Measurements from ENCODE around the gene NSUN6.
"Not testable (repeated sequence)": the region's sequence is repeated elsewhere in the genome, so short reads cannot be mapped to it uniquely, and the experiment has no call there.

The NSUN6 gene

GRCh38 chr10:18583575-18584270, 67.7 kb downstream of the NSUN6 start:
- Histone ChIP-seq H3K36me3 (ENCODE audit: control insufficient read depth, insufficient read depth, low read length) (peaks cover 12% of the 10 kb centered on the region), H3K4me1 (ENCODE audit: control insufficient read depth, insufficient read depth, low read length) (no peaks in the 10 kb centered on the region), H3K4me3 (ENCODE audit: insufficient read depth, low read depth, low read length) (no peak overlapping the region), H3K27me3 (ENCODE audit: control insufficient read depth, insufficient read depth, low read length, poor library complexity, severe bottlenecking) (no peaks in the 10 kb centered on the region), H3K27ac (ENCODE audit: insufficient read depth, low read depth, low read length, poor library complexity, severe bottlenecking) (no peak overlapping the region), H3K9me3 (ENCODE audit: control insufficient read depth, low read length) (no peaks in the 10 kb centered on the region)
- 76 to 81% methylated on average over 5 of the region's 5 CpGs for WGBS, 2 experiments

GRCh38 chr10:18582803-18583202, 68.6 kb downstream of the NSUN6 start:
- H3K27me3 ChIP-seq (ENCODE audit: control insufficient read depth, insufficient read depth, low read length, poor library complexity, severe bottlenecking), result no peaks in the 10 kb centered on the region
- 89% methylated on average over 3 of the region's 3 CpGs for WGBS, 2 experiments
- H3K36me3 ChIP-seq (ENCODE audit: control insufficient read depth, insufficient read depth, low read length), result peaks cover 13% of the 10 kb centered on the region
- no peak overlapping the region for H3K27ac ChIP-seq (ENCODE audit: insufficient read depth, low read depth, low read length, poor library complexity, severe bottlenecking)
- no peak overlapping the region for H3K4me3 ChIP-seq (ENCODE audit: insufficient read depth, low read depth, low read length)
- H3K4me1 ChIP-seq (ENCODE audit: control insufficient read depth, insufficient read depth, low read length), result no peaks in the 10 kb centered on the region
- H3K9me3 ChIP-seq (ENCODE audit: control insufficient read depth, low read length), result no peaks in the 10 kb centered on the region

- Histone ChIP-seq H3K9me3 (ENCODE audit: control insufficient read depth, low read length) (no peaks in the 10 kb centered on the region), H3K4me1 (ENCODE audit: control insufficient read depth, insufficient read depth, low read length) (no peaks in the 10 kb centered on the region), H3K36me3 (ENCODE audit: control insufficient read depth, insufficient read depth, low read length) (peaks cover 17% of the 10 kb centered on the region), H3K27ac (ENCODE audit: insufficient read depth, low read depth, low read length, poor library complexity, severe bottlenecking) (no peak overlapping the region), H3K4me3 (ENCODE audit: insufficient read depth, low read depth, low read length) (no peak overlapping the region), H3K27me3 (ENCODE audit: control insufficient read depth, insufficient read depth, low read length, poor library complexity, severe bottlenecking) (no peaks in the 10 kb centered on the region)
- 86 to 87% methylated on average over 13 to 15 of the region's 15 CpGs for WGBS, 2 experiments
Measured at GRCh38 chr10:18577823-18578685, 73.3 kb downstream of the NSUN6 start.

- H3K27me3 ChIP-seq (ENCODE audit: control insufficient read depth, insufficient read depth, low read length, poor library complexity, severe bottlenecking), result no peaks in the 10 kb centered on the region
- no peaks in the 10 kb centered on the region for H3K9me3 ChIP-seq (ENCODE audit: control insufficient read depth, low read length)
- 92 to 94% methylated on average over 5 of the region's 6 CpGs for WGBS, 2 experiments
- H3K27ac ChIP-seq (ENCODE audit: insufficient read depth, low read depth, low read length, poor library complexity, severe bottlenecking), result no peak overlapping the region
- H3K36me3 ChIP-seq (ENCODE audit: control insufficient read depth, insufficient read depth, low read length), result peaks cover 17% of the 10 kb centered on the region
- H3K4me1 ChIP-seq (ENCODE audit: control insufficient read depth, insufficient read depth, low read length), result no peaks in the 10 kb centered on the region
- no peak overlapping the region for H3K4me3 ChIP-seq (ENCODE audit: insufficient read depth, low read depth, low read length)
Measured at GRCh38 chr10:18576586-18576985, 74.8 kb downstream of the NSUN6 start.

GRCh38 chr10:18572959-18573561, 78.3 kb downstream of the NSUN6 start:
- H3K27me3 ChIP-seq (ENCODE audit: control insufficient read depth, insufficient read depth, low read length, poor library complexity, severe bottlenecking), result no peaks in the 10 kb centered on the region
- no peaks in the 10 kb centered on the region for H3K4me1 ChIP-seq (ENCODE audit: control insufficient read depth, insufficient read depth, low read length)
- no peak overlapping the region for H3K4me3 ChIP-seq (ENCODE audit: insufficient read depth, low read depth, low read length)
- H3K27ac ChIP-seq (ENCODE audit: insufficient read depth, low read depth, low read length, poor library complexity, severe bottlenecking), result no peak overlapping the region
- 81 to 83% methylated on average over 8 of the region's 8 CpGs for WGBS, 2 experiments
- H3K9me3 ChIP-seq (ENCODE audit: control insufficient read depth, low read length), result no peaks in the 10 kb centered on the region
- H3K36me3 ChIP-seq (ENCODE audit: control insufficient read depth, insufficient read depth, low read length), result peaks cover 4% of the 10 kb centered on the region

- Histone ChIP-seq H3K27ac (ENCODE audit: insufficient read depth, low read depth, low read length, poor library complexity, severe bottlenecking) (no peak overlapping the region), H3K4me3 (ENCODE audit: insufficient read depth, low read depth, low read length) (no peak overlapping the region), H3K27me3 (ENCODE audit: control insufficient read depth, insufficient read depth, low read length, poor library complexity, severe bottlenecking) (no peaks in the 10 kb centered on the region), H3K9me3 (ENCODE audit: control insufficient read depth, low read length) (no peaks in the 10 kb centered on the region), H3K4me1 (ENCODE audit: control insufficient read depth, insufficient read depth, low read length) (no peaks in the 10 kb centered on the region), H3K36me3 (ENCODE audit: control insufficient read depth, insufficient read depth, low read length) (peaks cover 2% of the 10 kb centered on the region)
- WGBS, 2 experiments, result 91 to 95% methylated on average over 1 of the region's 1 CpG
Measured at GRCh38 chr10:18571780-18572179, 79.6 kb downstream of the NSUN6 start.

- H3K4me1 ChIP-seq (ENCODE audit: control insufficient read depth, insufficient read depth, low read length), result no peaks in the 10 kb centered on the region
- no peak overlapping the region for H3K27ac ChIP-seq (ENCODE audit: insufficient read depth, low read depth, low read length, poor library complexity, severe bottlenecking)
- no peaks in the 10 kb centered on the region for H3K27me3 ChIP-seq (ENCODE audit: control insufficient read depth, insufficient read depth, low read length, poor library complexity, severe bottlenecking)
- no peaks in the 10 kb centered on the region for H3K36me3 ChIP-seq (ENCODE audit: control insufficient read depth, insufficient read depth, low read length)
- H3K4me3 ChIP-seq (ENCODE audit: insufficient read depth, low read depth, low read length), result no peak overlapping the region
- H3K9me3 ChIP-seq (ENCODE audit: control insufficient read depth, low read length), result no peaks in the 10 kb centered on the region
Measured at GRCh38 chr10:18571076-18571475, 80.3 kb downstream of the NSUN6 start.

- not testable (repeated sequence) for H3K27ac ChIP-seq (ENCODE audit: insufficient read depth, low read depth, low read length, poor library complexity, severe bottlenecking); H3K4me3 ChIP-seq (ENCODE audit: insufficient read depth, low read depth, low read length); H3K4me1 ChIP-seq (ENCODE audit: control insufficient read depth, insufficient read depth, low read length); H3K27me3 ChIP-seq (ENCODE audit: control insufficient read depth, insufficient read depth, low read length, poor library complexity, severe bottlenecking); H3K36me3 ChIP-seq (ENCODE audit: control insufficient read depth, insufficient read depth, low read length); H3K9me3 ChIP-seq (ENCODE audit: control insufficient read depth, low read length)
- WGBS, 2 experiments, result 88 to 93% methylated on average over 2 of the region's 2 CpGs
Measured at GRCh38 chr10:18570386-18570785, 81.0 kb downstream of the NSUN6 start.

- Histone ChIP-seq H3K27me3 (ENCODE audit: control insufficient read depth, insufficient read depth, low read length, poor library complexity, severe bottlenecking) (no peaks in the 10 kb centered on the region), H3K4me3 (ENCODE audit: insufficient read depth, low read depth, low read length) (no peak overlapping the region), H3K27ac (ENCODE audit: insufficient read depth, low read depth, low read length, poor library complexity, severe bottlenecking) (no peak overlapping the region), H3K4me1 (ENCODE audit: control insufficient read depth, insufficient read depth, low read length) (no peaks in the 10 kb centered on the region), H3K36me3 (ENCODE audit: control insufficient read depth, insufficient read depth, low read length) (no peaks in the 10 kb centered on the region), H3K9me3 (ENCODE audit: control insufficient read depth, low read length) (no peaks in the 10 kb centered on the region)
- 90 to 94% methylated on average over 3 of the region's 3 CpGs for WGBS, 2 experiments
Measured at GRCh38 chr10:18567343-18567856, 84.0 kb downstream of the NSUN6 start.

GRCh38 chr10:18566177-18566576, 85.2 kb downstream of the NSUN6 start:
- no peaks in the 10 kb centered on the region for H3K4me1 ChIP-seq (ENCODE audit: control insufficient read depth, insufficient read depth, low read length)
- H3K27ac ChIP-seq (ENCODE audit: insufficient read depth, low read depth, low read length, poor library complexity, severe bottlenecking), result no peak overlapping the region
- no peak overlapping the region for H3K4me3 ChIP-seq (ENCODE audit: insufficient read depth, low read depth, low read length)
- H3K9me3 ChIP-seq (ENCODE audit: control insufficient read depth, low read length), result no peaks in the 10 kb centered on the region
- no peaks in the 10 kb centered on the region for H3K36me3 ChIP-seq (ENCODE audit: control insufficient read depth, insufficient read depth, low read length)
- no peaks in the 10 kb centered on the region for H3K27me3 ChIP-seq (ENCODE audit: control insufficient read depth, insufficient read depth, low read length, poor library complexity, severe bottlenecking)
- WGBS, 2 experiments, result 81 to 82% methylated on average over 4 of the region's 4 CpGs

All from ectodermal cell (in vitro differentiated cells).